ENCODE results near the gene CCDC7.

Gene CCDC7

GRCh38 chr10:32771217-32771616 lies 325.3 kb downstream of the CCDC7 start:
- no peak for TF ChIP-seq PPARA (CRISPR knock-in tag; IDR thresholded peaks at IDR 0.05; ENCODE audit: borderline replicate concordance)
- TF ChIP-seq ZFP30 (CRISPR knock-in tag; IDR thresholded peaks at IDR 0.05), result no peak
- TF ChIP-seq ESRRG (CRISPR knock-in tag; IDR thresholded peaks at IDR 0.05), result no peak
- TF ChIP-seq BACH2 (CRISPR knock-in tag; IDR thresholded peaks at IDR 0.05; ENCODE audit: borderline replicate concordance), result no peak
- TF ChIP-seq ZC3H10 (CRISPR knock-in tag; IDR thresholded peaks at IDR 0.05), result no peak
- TF ChIP-seq TOX (CRISPR knock-in tag; IDR thresholded peaks at IDR 0.05; ENCODE audit: borderline replicate concordance), result no peak
- no peak for TF ChIP-seq ISL1 (CRISPR knock-in tag; IDR thresholded peaks at IDR 0.05)
- TF ChIP-seq OSR1 (CRISPR knock-in tag; IDR thresholded peaks at IDR 0.05), result no peak
- no peak for TF ChIP-seq RARB (CRISPR knock-in tag; IDR thresholded peaks at IDR 0.05)
- TF ChIP-seq TSHZ2 (CRISPR knock-in tag; IDR thresholded peaks at IDR 0.05), result no peak
- no peak for TF ChIP-seq ZNF565 (CRISPR knock-in tag; conservative IDR thresholded peaks at IDR 0.05; ENCODE audit: low read depth)
- TF ChIP-seq CSDC2 (CRISPR knock-in tag; IDR thresholded peaks at IDR 0.05), result no peak
- TF ChIP-seq POU6F1 (CRISPR knock-in tag; IDR thresholded peaks at IDR 0.05; ENCODE audit: borderline replicate concordance, low read depth), result no peak
- no peak for TF ChIP-seq SNAI2 (CRISPR knock-in tag; IDR thresholded peaks at IDR 0.05)
- TF ChIP-seq ARNTL (CRISPR knock-in tag; IDR thresholded peaks at IDR 0.05; ENCODE audit: borderline replicate concordance, low read depth), result no peak
- no peak for TF ChIP-seq ZFP3 (CRISPR knock-in tag; IDR thresholded peaks at IDR 0.05)
- TF ChIP-seq ZNF70 (CRISPR knock-in tag; IDR thresholded peaks at IDR 0.05), result no peak
- TF ChIP-seq ZNF8 (CRISPR knock-in tag; IDR thresholded peaks at IDR 0.05), result no peak
- no peak for TF ChIP-seq GLIS3 (CRISPR knock-in tag; IDR thresholded peaks at IDR 0.05)
- TF ChIP-seq CREB5 (CRISPR knock-in tag; IDR thresholded peaks at IDR 0.05; ENCODE audit: low read depth), result no peak
- no peak for ATAC-seq

GRCh38 chr10:32773105-32773504 lies 327.2 kb downstream of the CCDC7 start:
- ATAC-seq, result no peak
- no peak for TF ChIP-seq BACH2 (CRISPR knock-in tag; IDR thresholded peaks at IDR 0.05; ENCODE audit: borderline replicate concordance)
- TF ChIP-seq CSRNP3 (CRISPR knock-in tag; IDR thresholded peaks at IDR 0.05), result no peak
- TF ChIP-seq SNAI2 (CRISPR knock-in tag; IDR thresholded peaks at IDR 0.05), result no peak
- TF ChIP-seq ZNF8 (CRISPR knock-in tag; IDR thresholded peaks at IDR 0.05), result no peak
- TF ChIP-seq ARNTL (CRISPR knock-in tag; IDR thresholded peaks at IDR 0.05; ENCODE audit: borderline replicate concordance, low read depth), result no peak
- TF ChIP-seq CREB5 (CRISPR knock-in tag; IDR thresholded peaks at IDR 0.05; ENCODE audit: low read depth), result no peak
- no peak for TF ChIP-seq TSHZ2 (CRISPR knock-in tag; IDR thresholded peaks at IDR 0.05)
- TF ChIP-seq ZNF565 (CRISPR knock-in tag; conservative IDR thresholded peaks at IDR 0.05; ENCODE audit: low read depth), result no peak
- TF ChIP-seq ZFP3 (CRISPR knock-in tag; IDR thresholded peaks at IDR 0.05), result no peak
- TF ChIP-seq ZC3H10 (CRISPR knock-in tag; IDR thresholded peaks at IDR 0.05), result no peak
- TF ChIP-seq ZNF70 (CRISPR knock-in tag; IDR thresholded peaks at IDR 0.05), result no peak
- no peak for TF ChIP-seq ISL1 (CRISPR knock-in tag; IDR thresholded peaks at IDR 0.05)
